Stimulated activated effector memory CD8-positive, alpha-beta T cell treated with anti-CD3 and anti-CD28 coated beads, Interleukin-12 subunit alpha, Interleukin-12 subunit beta, amount 100 ng/mL, for 72 hours (primary cell): ENCODE results near the gene MYOT.

Experiments used
- ATAC-seq: fragments of 150-1000 bp; cut with Tn5 transposase; 2 replicates; pipeline ENCODE4 v1.10.0; 2021
- DNase-seq, 2 donors: peaks; one replicate each; pipeline ENCODE4 v3.0.0; 2021 to 2022; ENCODE audit warnings: low spot score in 2 of 2
- H3K27ac Mint-ChIP-seq: one replicate; pipeline ENCODE4 v1.8.0; 2022; ENCODE audit warnings: mild to moderate bottlenecking, mixed read lengths
- H3K36me3 Mint-ChIP-seq: one replicate; pipeline ENCODE4 v1.8.0; 2022; ENCODE audit warnings: mild to moderate bottlenecking, mixed read lengths
- H3K4me1 Mint-ChIP-seq: one replicate; pipeline ENCODE4 v1.8.0; 2022; ENCODE audit warnings: mixed read lengths
- H3K4me3 Mint-ChIP-seq: one replicate; pipeline ENCODE4 v1.8.0; 2022; ENCODE audit warnings: mild to moderate bottlenecking, mixed read lengths
- H3K9me3 Mint-ChIP-seq: one replicate; pipeline ENCODE4 v1.8.0; 2022; ENCODE audit warnings: mixed read lengths

The MYOT gene

GRCh38 chr5:137916923-137917322, 49.3 kb downstream of the MYOT start:
- no peak for ATAC-seq

GRCh38 chr5:137921931-137922330, 54.3 kb downstream of the MYOT start:
- Mint-ChIP-seq H3K4me3 (no peak overlapping the region), H3K27ac (no peak overlapping the region), H3K4me1 (no peaks in the 10 kb centered on the region), H3K9me3 (peaks cover 4% of the 10 kb centered on the region), H3K36me3 (no peaks in the 10 kb centered on the region)
- ATAC-seq = no peak
- no peak for DNase-seq

More at GRCh38 chr5:137916923-137917322, 49.3 kb downstream of the MYOT start:
- H3K4me1 Mint-ChIP-seq = no peaks in the 10 kb centered on the region
- no peaks in the 10 kb centered on the region for H3K36me3 Mint-ChIP-seq
- no peak for DNase-seq
- no peak overlapping the region for H3K27ac Mint-ChIP-seq
- peaks cover 13% of the 10 kb centered on the region for H3K9me3 Mint-ChIP-seq
- no peak overlapping the region for H3K4me3 Mint-ChIP-seq

- DNase-seq (no peak), ATAC-seq (no peak)
- peaks cover 11% of the 10 kb centered on the region for H3K36me3 Mint-ChIP-seq
- H3K4me1 Mint-ChIP-seq = no peaks in the 10 kb centered on the region
- no peak overlapping the region for H3K27ac Mint-ChIP-seq
- H3K9me3 Mint-ChIP-seq = no peaks in the 10 kb centered on the region
- H3K4me3 Mint-ChIP-seq = no peak overlapping the region
Observed at GRCh38 chr5:137923856-137924255, 56.2 kb downstream of the MYOT start.

- Mint-ChIP-seq H3K4me3 (no peak overlapping the region), H3K9me3 (no peaks in the 10 kb centered on the region), H3K36me3 (peaks cover 27% of the 10 kb centered on the region), H3K27ac (no peak overlapping the region), H3K4me1 (peaks cover 5% of the 10 kb centered on the region)
- ATAC-seq (no peak), DNase-seq (no peak)
Observed at GRCh38 chr5:137932800-137933199, 65.1 kb downstream of the MYOT start.

GRCh38 chr5:137933491-137933911, 65.8 kb downstream of the MYOT start:
- H3K4me1 Mint-ChIP-seq = peaks cover 5% of the 10 kb centered on the region
- ATAC-seq (no peak), DNase-seq (no peak)
- no peaks in the 10 kb centered on the region for H3K9me3 Mint-ChIP-seq
- H3K27ac Mint-ChIP-seq = peak overlapping the region; percentile 51
- no peak overlapping the region for H3K4me3 Mint-ChIP-seq
- H3K36me3 Mint-ChIP-seq = peaks cover 27% of the 10 kb centered on the region

GRCh38 chr5:137935190-137935589, 67.5 kb downstream of the MYOT start:
- H3K9me3 Mint-ChIP-seq = no peaks in the 10 kb centered on the region
- DNase-seq (no peak), ATAC-seq (peak; percentile 20)
- H3K4me3 Mint-ChIP-seq = no peak overlapping the region
- peaks cover 14% of the 10 kb centered on the region for H3K4me1 Mint-ChIP-seq
- H3K27ac Mint-ChIP-seq = peak overlapping the region; percentile 66
- H3K36me3 Mint-ChIP-seq = peaks cover 30% of the 10 kb centered on the region

GRCh38 chr5:137935694-137936093, 68.0 kb downstream of the MYOT start:
- Mint-ChIP-seq H3K4me3 (no peak overlapping the region), H3K9me3 (no peaks in the 10 kb centered on the region), H3K4me1 (peaks cover 14% of the 10 kb centered on the region), H3K27ac (peak overlapping the region; percentile 66), H3K36me3 (peaks cover 33% of the 10 kb centered on the region)
- no peak for ATAC-seq
- no peak for DNase-seq
